ENCODE results near the gene VPS13D. TPM values are rescaled to one million over a fixed set of nuclear protein-coding genes. Genes with fewer than 3 reads are reported as not detected.

The VPS13D gene
- total RNA-seq, 1 experiment from 2014 or later = 36.5 TPM

DNA sequence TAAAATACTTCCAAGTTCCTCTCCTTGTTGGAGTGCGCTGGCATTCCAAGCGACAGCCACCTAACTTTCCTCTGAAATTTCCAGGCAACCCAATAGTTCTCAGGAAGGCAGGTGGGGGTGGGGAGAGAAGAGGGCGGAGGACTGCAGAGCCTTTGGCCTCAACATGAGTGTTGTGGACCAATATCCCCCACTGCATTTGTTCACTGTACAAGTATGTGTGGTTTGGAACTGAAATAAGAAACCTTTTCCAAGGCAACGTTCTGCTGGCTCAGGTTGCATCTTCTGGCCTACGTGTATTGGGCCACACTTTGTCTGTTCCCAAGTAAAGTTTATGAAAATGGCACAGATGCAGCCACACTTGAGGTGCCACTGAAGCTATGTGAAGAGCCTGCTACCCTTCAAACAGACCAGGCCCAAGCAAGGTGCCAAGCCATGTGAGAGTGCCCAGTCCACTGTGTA, 234.8 kb downstream of the VPS13D start:
- H3K9me3 Mint-ChIP-seq (ENCODE audit: unreplicated experiment) = no peaks in the 10 kb centered on the region
- no TSS peak for BruUV-seq (replicated peaks)
- POLR2A ChIA-PET = no interaction called here
- DNase-seq (ENCODE audit: unreplicated experiment) = peak; percentile 57
- intact Hi-C loops (cut with micrococcal nuclease) = no loop called here
- CTCF ChIA-PET = interaction anchor here (1.0 kb wide), 1 partner anchor 42 kb away, joined by 4 read pairs; no protein-coding TSS in a partner anchor
- peaks cover 33% of the 10 kb centered on the region for H3K36me3 Mint-ChIP-seq (ENCODE audit: insufficient read depth, unreplicated experiment)
- TF ChIP-seq, protein P1, sequence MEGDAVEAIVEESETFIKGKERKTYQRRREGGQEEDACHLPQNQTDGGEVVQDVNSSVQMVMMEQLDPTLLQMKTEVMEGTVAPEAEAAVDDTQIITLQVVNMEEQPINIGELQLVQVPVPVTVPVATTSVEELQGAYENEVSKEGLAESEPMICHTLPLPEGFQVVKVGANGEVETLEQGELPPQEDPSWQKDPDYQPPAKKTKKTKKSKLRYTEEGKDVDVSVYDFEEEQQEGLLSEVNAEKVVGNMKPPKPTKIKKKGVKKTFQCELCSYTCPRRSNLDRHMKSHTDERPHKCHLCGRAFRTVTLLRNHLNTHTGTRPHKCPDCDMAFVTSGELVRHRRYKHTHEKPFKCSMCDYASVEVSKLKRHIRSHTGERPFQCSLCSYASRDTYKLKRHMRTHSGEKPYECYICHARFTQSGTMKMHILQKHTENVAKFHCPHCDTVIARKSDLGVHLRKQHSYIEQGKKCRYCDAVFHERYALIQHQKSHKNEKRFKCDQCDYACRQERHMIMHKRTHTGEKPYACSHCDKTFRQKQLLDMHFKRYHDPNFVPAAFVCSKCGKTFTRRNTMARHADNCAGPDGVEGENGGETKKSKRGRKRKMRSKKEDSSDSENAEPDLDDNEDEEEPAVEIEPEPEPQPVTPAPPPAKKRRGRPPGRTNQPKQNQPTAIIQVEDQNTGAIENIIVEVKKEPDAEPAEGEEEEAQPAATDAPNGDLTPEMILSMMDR (IDR thresholded peaks at IDR 0.05; ENCODE audit: unreplicated experiment) = no peak
- no peaks in the 10 kb centered on the region for H3K27me3 Mint-ChIP-seq (ENCODE audit: insufficient read depth, unreplicated experiment)
- H3K4me3 Mint-ChIP-seq (ENCODE audit: unreplicated experiment) = no peak overlapping the region
- H3K27ac Mint-ChIP-seq (ENCODE audit: low read depth, unreplicated experiment) = no peak overlapping the region
- H3K4me1 Mint-ChIP-seq (ENCODE audit: insufficient read depth, unreplicated experiment) = no peaks in the 10 kb centered on the region

GRCh38 chr1:12465126-12465525, 235.3 kb downstream of the VPS13D start:
- H3K4me1 Mint-ChIP-seq (ENCODE audit: insufficient read depth, unreplicated experiment) = no peaks in the 10 kb centered on the region
- ChIA-PET POLR2A (no interaction called here), CTCF (interaction anchor here (1.0 kb wide), 1 partner anchor 43 kb away, joined by 4 read pairs; no protein-coding TSS in a partner anchor)
- TF ChIP-seq, protein P1 (IDR thresholded peaks at IDR 0.05; ENCODE audit: unreplicated experiment) = no peak
- no peaks in the 10 kb centered on the region for H3K27me3 Mint-ChIP-seq (ENCODE audit: insufficient read depth, unreplicated experiment)
- no TSS peak for BruUV-seq (replicated peaks)
- intact Hi-C loops (cut with micrococcal nuclease) = no loop called here
- no peak overlapping the region for H3K27ac Mint-ChIP-seq (ENCODE audit: low read depth, unreplicated experiment)
- peaks cover 28% of the 10 kb centered on the region for H3K36me3 Mint-ChIP-seq (ENCODE audit: insufficient read depth, unreplicated experiment)
- no peaks in the 10 kb centered on the region for H3K9me3 Mint-ChIP-seq (ENCODE audit: unreplicated experiment)
- no peak for DNase-seq (ENCODE audit: unreplicated experiment)
- no peak overlapping the region for H3K4me3 Mint-ChIP-seq (ENCODE audit: unreplicated experiment)

GRCh38 chr1:12466816-12467215, 237.0 kb downstream of the VPS13D start:
- DNase-seq (ENCODE audit: unreplicated experiment) = no peak
- POLR2A ChIA-PET = no interaction called here
- intact Hi-C loops (cut with micrococcal nuclease) = no loop called here
- H3K27ac Mint-ChIP-seq (ENCODE audit: low read depth, unreplicated experiment) = no peak overlapping the region
- TF ChIP-seq, protein P1 (IDR thresholded peaks at IDR 0.05; ENCODE audit: unreplicated experiment) = no peak
- no peak overlapping the region for H3K4me3 Mint-ChIP-seq (ENCODE audit: unreplicated experiment)
- H3K4me1 Mint-ChIP-seq (ENCODE audit: insufficient read depth, unreplicated experiment) = no peaks in the 10 kb centered on the region
- H3K9me3 Mint-ChIP-seq (ENCODE audit: unreplicated experiment) = no peaks in the 10 kb centered on the region
- no peaks in the 10 kb centered on the region for H3K27me3 Mint-ChIP-seq (ENCODE audit: insufficient read depth, unreplicated experiment)
- CTCF ChIA-PET = interaction anchor here (0.6 kb wide), 1 partner anchor 8 kb away, joined by 4 read pairs; no protein-coding TSS in a partner anchor
- BruUV-seq (replicated peaks) = no TSS peak
- peaks cover 20% of the 10 kb centered on the region for H3K36me3 Mint-ChIP-seq (ENCODE audit: insufficient read depth, unreplicated experiment)

DNA sequence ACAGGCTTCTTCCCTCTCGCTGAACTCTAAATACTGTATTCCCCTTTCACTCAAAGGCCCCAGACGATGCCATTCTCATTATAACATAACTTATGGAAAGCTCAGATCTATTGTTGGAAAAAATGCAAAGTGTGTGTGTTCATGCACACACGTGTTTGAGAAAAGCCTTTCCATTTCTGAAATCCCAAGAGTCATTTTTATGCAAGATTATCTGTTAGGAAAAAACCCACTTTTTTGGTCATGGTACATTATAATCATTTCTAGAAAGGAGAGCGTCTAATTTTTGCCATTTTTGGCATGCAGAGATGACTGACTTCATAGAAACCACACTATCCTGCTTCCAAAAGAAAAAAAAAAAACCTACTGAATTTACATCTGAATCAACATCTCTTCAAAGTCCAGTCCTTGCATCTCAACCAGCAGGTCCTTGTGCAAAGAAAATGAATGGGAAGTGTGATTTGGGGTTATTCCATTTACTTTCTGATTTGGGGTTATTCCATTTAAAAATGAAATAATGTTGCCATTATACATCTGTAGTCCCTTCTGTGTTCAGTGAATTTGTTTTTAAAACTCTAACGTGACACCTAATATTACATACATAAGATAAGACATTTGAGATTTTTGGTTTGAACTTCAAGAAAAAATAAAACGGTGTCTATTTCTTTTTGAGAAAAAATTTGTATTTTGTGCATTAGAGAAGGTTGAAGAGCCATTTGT, 237.9 kb downstream of the VPS13D start:
- Mint-ChIP-seq H3K4me3 (ENCODE audit: unreplicated experiment) (no peak overlapping the region), H3K9me3 (ENCODE audit: unreplicated experiment) (no peaks in the 10 kb centered on the region), H3K27ac (ENCODE audit: low read depth, unreplicated experiment) (no peak overlapping the region), H3K4me1 (ENCODE audit: insufficient read depth, unreplicated experiment) (no peaks in the 10 kb centered on the region), H3K36me3 (ENCODE audit: insufficient read depth, unreplicated experiment) (peaks cover 18% of the 10 kb centered on the region), H3K27me3 (ENCODE audit: insufficient read depth, unreplicated experiment) (no peaks in the 10 kb centered on the region)
- CTCF ChIA-PET = no interaction called here
- no peak for DNase-seq (ENCODE audit: unreplicated experiment)
- TF ChIP-seq, protein P1 (IDR thresholded peaks at IDR 0.05; ENCODE audit: unreplicated experiment) = no peak
- no TSS peak for BruUV-seq (replicated peaks)
- POLR2A ChIA-PET = no interaction called here
- intact Hi-C loops (cut with micrococcal nuclease) = no loop called here

All from MCF 10A (cell line).